HG03565 (cell line): ENCODE measurements around the gene GNG7.
"Not testable (repeated sequence)": the region's sequence is repeated elsewhere in the genome, so short reads cannot be mapped to it uniquely, and the experiment has no call there.

Experiments
- ATAC-seq: cut with Tn5 transposase; IDR thresholded peaks from one replicate; pipeline ENCODE4 v1.9.1; 2021; ENCODE audit warnings: mild to moderate bottlenecking, moderate library complexity; ENCODE audit not compliant: unreplicated experiment

Gene GNG7

GRCh38 chr19:2493448-2493847, 209.0 kb downstream of the GNG7 start:
- ATAC-seq, result not testable (repeated sequence)

GRCh38 chr19:2492870-2493269, 209.6 kb downstream of the GNG7 start:
- ATAC-seq, result no peak

GRCh38 chr19:2491130-2491801, 211.2 kb downstream of the GNG7 start:
- ATAC-seq, result no peak

GRCh38 chr19:2490659-2491058, 211.8 kb downstream of the GNG7 start:
- no peak for ATAC-seq

- no peak for ATAC-seq
Measured at GRCh38 chr19:2488942-2489731, 213.4 kb downstream of the GNG7 start.

- ATAC-seq, result no peak
Measured at GRCh38 chr19:2488405-2488941, 214.0 kb downstream of the GNG7 start.

GRCh38 chr19:2487842-2488241, 214.7 kb downstream of the GNG7 start:
- ATAC-seq, result no peak

GRCh38 chr19:2487090-2487489, 215.4 kb downstream of the GNG7 start:
- no peak for ATAC-seq

- no peak for ATAC-seq
Measured at GRCh38 chr19:2485428-2485827, 217.1 kb downstream of the GNG7 start.

- no peak for ATAC-seq
Measured at GRCh38 chr19:2484178-2484937, 218.1 kb downstream of the GNG7 start.

- ATAC-seq, result no peak
Measured at GRCh38 chr19:2483484-2484151, 218.9 kb downstream of the GNG7 start.

- ATAC-seq, result no peak
Measured at GRCh38 chr19:2483084-2483483, 219.4 kb downstream of the GNG7 start.

- no peak for ATAC-seq
Measured at GRCh38 chr19:2482354-2483038, 220.0 kb downstream of the GNG7 start.

- no peak for ATAC-seq
Measured at GRCh38 chr19:2481466-2481865, 221.0 kb downstream of the GNG7 start.

- ATAC-seq, result no peak
Measured at GRCh38 chr19:2479556-2480194, 222.8 kb downstream of the GNG7 start.

- no peak for ATAC-seq
Measured at GRCh38 chr19:2478756-2479555, 223.5 kb downstream of the GNG7 start.

GRCh38 chr19:2478278-2478755, 224.2 kb downstream of the GNG7 start:
- ATAC-seq, result no peak

- ATAC-seq, result no peak
Measured at GRCh38 chr19:2477732-2478191, 224.7 kb downstream of the GNG7 start.
